GM13977 (cell line): ENCODE data around the gene AGRP.

ENCODE experiments used
- DNase-seq: peaks from one replicate; pipeline ENCODE4 v3.0.0; 2012; ENCODE audit warnings: low spot score
- CTCF ChIP-seq: IDR thresholded peaks from 2 replicates; pipeline ENCODE4 v1.5.1; 2012; ENCODE audit warnings: mild to moderate bottlenecking, control low read depth; ENCODE audit not compliant: insufficient read depth; ENCODE audit errors: extremely low read depth, missing control alignments
- in situ Hi-C: fragments of 300-500 bp; cut with MboI; formaldehyde crosslinking; loops from one replicate; pipeline ENCODE4 v1.12.0; 2022; ENCODE audit warnings: low sequenced_read_pairs, low pct_unique_long_range_greater_than_20kb, mixed read lengths, inconsistent platforms; ENCODE audit not compliant: unreplicated experiment

Gene AGRP

DNA sequence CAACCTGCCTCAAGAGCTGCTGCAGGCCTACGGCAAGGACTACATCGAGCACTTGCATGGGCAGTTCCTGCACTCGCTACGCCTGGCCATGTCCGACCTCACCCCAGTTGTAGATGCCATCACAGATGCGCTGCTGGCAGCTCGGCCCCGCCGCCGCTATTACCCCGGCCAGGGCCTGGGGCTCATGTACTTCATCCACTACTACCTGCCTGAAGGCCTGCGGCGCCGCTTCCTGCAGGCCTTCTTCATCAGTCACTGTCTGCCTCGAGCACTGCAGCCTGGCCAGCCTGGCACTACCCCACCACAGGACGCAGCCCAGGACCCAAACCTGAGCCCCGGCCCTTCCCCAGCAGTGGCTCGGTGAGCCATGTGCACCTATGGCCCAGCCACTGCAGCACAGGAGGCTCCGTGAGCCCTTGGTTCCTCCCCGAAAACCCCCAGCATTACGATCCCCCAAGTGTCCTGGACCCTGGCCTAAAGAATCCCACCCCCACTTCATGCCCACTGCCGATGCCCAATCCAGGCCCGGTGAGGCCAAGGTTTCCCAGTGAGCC is 46.6 kb downstream of the AGRP start:
- in situ Hi-C loops, result no loop called here

GRCh38 chr16:67435758-67436164 is 47.6 kb downstream of the AGRP start:
- DNase-seq, result no peak
- in situ Hi-C loops, result no loop called here
- no peak for TF ChIP-seq CTCF

More for the DNA sequence above, 46.6 kb downstream of the AGRP start:
- no peak for DNase-seq
- no peak for TF ChIP-seq CTCF

DNA sequence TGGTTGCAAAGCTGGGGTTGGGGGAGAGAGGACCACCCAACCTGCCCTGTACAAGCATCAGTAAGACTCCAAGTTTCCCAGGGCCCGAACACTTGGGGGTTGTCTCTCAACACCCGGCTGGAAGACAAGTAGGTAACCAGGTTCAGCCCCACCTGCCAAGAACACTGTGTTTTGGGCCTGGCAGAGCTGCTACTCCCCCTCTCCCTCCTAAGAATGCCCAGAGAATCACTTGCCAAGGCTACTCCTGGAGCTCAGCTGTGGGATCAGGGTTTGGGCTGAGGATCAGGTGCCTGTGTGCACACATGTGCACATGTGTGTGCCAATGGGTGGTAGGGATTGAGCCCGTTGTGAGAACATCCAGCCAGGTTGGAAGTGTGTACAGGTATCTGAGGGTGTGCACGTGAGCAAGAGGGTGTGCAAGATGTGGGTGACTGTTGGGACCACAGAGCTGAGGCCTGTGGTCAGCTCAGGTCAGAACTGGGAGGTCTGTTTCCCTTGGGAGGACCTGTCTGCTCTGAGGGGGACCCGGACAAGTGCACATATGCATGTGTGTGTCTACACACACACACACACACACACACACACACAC is 50.1 kb downstream of the AGRP start:
- no peak for TF ChIP-seq CTCF
- in situ Hi-C loops, result no loop called here

More for the DNA sequence above, 50.1 kb downstream of the AGRP start:
- no peak for DNase-seq
